HG02981 (cell line): Measurements from ENCODE around the gene NFAM1.

Source experiments
- ATAC-seq: cut with Tn5 transposase; IDR thresholded peaks from one replicate; pipeline ENCODE4 v1.9.1; 2021; ENCODE audit warnings: mild to moderate bottlenecking, moderate library complexity; ENCODE audit not compliant: unreplicated experiment

NFAM1 gene

GRCh38 chr22:42337356-42337755 lies 94.8 kb downstream of the NFAM1 start:
- ATAC-seq: no peak

GRCh38 chr22:42336527-42337227 lies 95.5 kb downstream of the NFAM1 start:
- ATAC-seq: no peak

- no peak for ATAC-seq
These were observed 96.3 kb downstream of the NFAM1 start for GRCh38 chr22:42335839-42336378.

GRCh38 chr22:42334875-42335512 lies 97.2 kb downstream of the NFAM1 start:
- ATAC-seq: no peak

GRCh38 chr22:42333544-42333943 lies 98.7 kb downstream of the NFAM1 start:
- no peak for ATAC-seq

- ATAC-seq: no peak
These were observed 100.1 kb downstream of the NFAM1 start for GRCh38 chr22:42332089-42332488.

GRCh38 chr22:42331014-42331413 lies 101.2 kb downstream of the NFAM1 start:
- ATAC-seq: no peak
